ENCODE measurements around the gene C1orf122. TPM values are rescaled to one million over a fixed set of nuclear protein-coding genes. Genes with fewer than 3 reads are reported as not detected.

Gene C1orf122
- total RNA-seq, 2 donors from 2014 or later = 50.0 to 58.8 TPM

DNA sequence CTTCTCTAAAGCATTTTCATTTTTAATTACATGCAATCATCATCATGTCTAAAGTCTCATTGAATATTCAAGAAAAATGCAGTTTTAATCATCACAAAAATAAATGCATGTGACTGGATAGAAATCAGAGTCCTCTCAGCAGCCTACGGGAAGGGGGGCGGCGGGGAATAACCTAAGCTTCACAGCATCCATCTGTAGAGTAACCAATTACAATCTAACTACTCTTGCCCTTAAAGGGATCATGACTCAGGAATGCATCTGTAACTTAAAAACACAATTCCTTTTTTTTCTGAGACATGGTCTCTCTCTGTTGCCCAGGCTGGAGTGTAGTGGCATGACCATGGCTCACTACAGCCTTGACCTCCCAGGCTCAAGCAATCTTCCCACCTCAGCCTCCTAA lies 29.2 kb downstream of the C1orf122 start:
- ATAC-seq = no peak
- no peak for DNase-seq
- intact Hi-C loops (cut with DNase I) = no loop called here

GRCh38 chr1:37839676-37840075 lies 32.1 kb downstream of the C1orf122 start:
- intact Hi-C loops (cut with DNase I) = no loop called here

GRCh38 chr1:37840711-37841110 lies 33.1 kb downstream of the C1orf122 start:
- no peak for ATAC-seq
- DNase-seq = no peak
- intact Hi-C loops (cut with DNase I) = no loop called here

More at GRCh38 chr1:37839676-37840075, 32.1 kb downstream of the C1orf122 start:
- no peak for DNase-seq
- no peak for ATAC-seq

GRCh38 chr1:37841652-37842051 lies 34.1 kb downstream of the C1orf122 start:
- DNase-seq (no peak), ATAC-seq (no peak)
- intact Hi-C loops (cut with DNase I) = no loop called here

- intact Hi-C loops (cut with DNase I) = no loop called here
- DNase-seq = no peak
- no peak for ATAC-seq
Measured at GRCh38 chr1:37844536-37844935, 36.9 kb downstream of the C1orf122 start.

DNA sequence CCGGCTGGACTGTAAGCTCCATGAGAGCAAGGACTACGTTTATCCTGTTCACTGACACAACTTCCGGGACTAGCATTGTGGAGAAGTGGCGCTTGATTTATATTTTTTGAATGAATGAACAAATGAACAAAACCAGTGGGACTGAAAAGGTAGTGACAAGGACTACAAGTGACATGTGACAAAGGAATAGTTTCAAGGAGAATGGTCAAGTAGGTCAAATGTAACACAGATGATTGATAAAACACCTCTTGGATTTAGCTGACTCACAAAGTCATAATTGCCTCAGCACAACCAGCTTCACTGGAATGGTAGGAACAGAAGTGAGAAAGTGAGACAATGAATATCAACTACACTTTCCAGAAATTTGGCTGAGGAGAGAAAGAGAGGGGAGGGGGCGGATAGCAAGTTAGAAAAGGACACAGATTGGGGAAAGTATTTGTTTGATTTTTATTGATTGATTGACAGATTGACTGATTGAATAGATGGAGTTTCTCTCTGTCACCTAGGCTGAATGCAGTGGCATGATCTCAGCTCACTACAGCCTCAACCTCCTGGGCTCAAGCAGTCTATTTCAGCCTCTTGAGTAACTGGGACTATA lies 37.6 kb downstream of the C1orf122 start:
- DNase-seq (no peak), ATAC-seq (no peak)
- intact Hi-C loops (cut with DNase I) = no loop called here

- no peak for DNase-seq
- no peak for ATAC-seq
- intact Hi-C loops (cut with DNase I) = no loop called here
Measured at GRCh38 chr1:37845786-37846185, 38.2 kb downstream of the C1orf122 start.

GRCh38 chr1:37846647-37847339 lies 39.2 kb downstream of the C1orf122 start:
- no peak for DNase-seq
- ATAC-seq = no peak
- intact Hi-C loops (cut with DNase I) = no loop called here

DNA sequence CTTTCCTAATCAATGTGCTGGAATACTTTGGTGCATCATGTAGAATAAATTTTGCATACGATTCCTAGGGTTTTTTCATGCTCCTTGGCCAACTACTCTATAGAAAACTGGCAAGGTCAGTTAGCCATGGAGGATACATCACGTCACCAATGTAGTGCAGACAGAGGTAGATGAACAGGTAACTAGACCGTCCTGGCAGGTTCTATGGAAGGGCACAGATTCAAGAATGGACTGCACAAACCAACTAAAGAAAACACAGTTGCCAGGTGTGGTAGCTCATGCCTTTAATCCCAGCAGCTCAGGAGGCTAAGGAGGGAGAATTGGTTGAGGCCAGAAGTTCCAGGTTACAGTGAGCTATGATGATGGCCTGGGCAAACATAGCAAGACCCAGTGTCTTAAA lies 41.9 kb downstream of the C1orf122 start:
- no peak for DNase-seq
- intact Hi-C loops (cut with DNase I) = no loop called here
- no peak for ATAC-seq

- no peak for ATAC-seq
- DNase-seq = no peak
- intact Hi-C loops (cut with DNase I) = no loop called here
Measured at GRCh38 chr1:37850352-37850955, 42.9 kb downstream of the C1orf122 start.

- ATAC-seq (no peak), DNase-seq (no peak)
- intact Hi-C loops (cut with DNase I) = no loop called here
Measured at GRCh38 chr1:37851262-37851661, 43.7 kb downstream of the C1orf122 start.

- intact Hi-C loops (cut with DNase I) = no loop called here
- DNase-seq (no peak), ATAC-seq (peak in 1 of 2 donors; percentile 29)
Measured at GRCh38 chr1:37851782-37852210, 44.2 kb downstream of the C1orf122 start.

DNA sequence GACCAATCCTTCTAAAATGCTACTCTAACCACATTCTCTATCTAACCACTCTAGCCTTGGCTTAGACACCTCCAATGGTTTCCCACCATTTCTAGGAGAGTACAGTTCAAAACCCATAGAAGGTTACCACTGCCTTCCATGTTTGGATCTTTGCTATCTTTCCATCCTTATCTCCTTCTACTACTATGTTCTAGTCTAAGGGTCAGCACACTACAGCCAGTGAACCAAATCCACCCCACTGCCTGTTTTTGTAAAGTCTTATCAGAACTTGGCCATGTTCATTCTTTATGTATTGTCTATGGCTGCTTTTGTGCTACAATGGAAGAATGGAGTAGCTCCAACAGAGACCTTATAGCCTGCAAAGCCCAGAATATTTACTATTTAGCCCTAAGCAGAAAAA lies 45.6 kb downstream of the C1orf122 start:
- intact Hi-C loops (cut with DNase I) = no loop called here
- ATAC-seq = no peak
- no peak for DNase-seq

DNA sequence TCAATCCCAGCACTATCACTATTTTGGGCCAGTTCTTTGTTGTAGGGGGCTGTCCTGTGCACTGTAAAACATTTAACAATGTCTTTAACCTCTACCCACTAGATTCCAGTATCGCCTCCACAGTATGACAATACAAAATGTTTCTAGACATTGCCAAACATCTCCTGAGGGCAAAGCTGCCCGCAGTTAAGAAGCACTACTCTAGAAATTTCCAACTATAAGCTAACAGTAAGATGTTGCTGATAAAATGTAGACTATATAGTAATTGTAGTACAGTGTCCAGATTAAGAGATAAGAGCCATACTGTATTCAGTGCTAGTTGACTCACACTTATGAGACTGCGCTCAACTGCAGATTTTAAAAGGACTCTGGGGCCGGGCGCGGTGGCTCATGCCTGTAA lies 46.8 kb downstream of the C1orf122 start:
- no peak for ATAC-seq
- intact Hi-C loops (cut with DNase I) = no loop called here
- DNase-seq = no peak

Other genes with a start within 250 kb of the C1orf122 start
- gene GNL2, start 211.9 kb upstream of the C1orf122 start, total RNA-seq = 10 to 100 TPM; 21.1 to 34.0 TPM
- gene RSPO1, start 172.9 kb upstream of the C1orf122 start, total RNA-seq = 1 to 10 TPM in 1 of 2 donors, under 1 TPM in 1; 0.68 to 1.4 TPM
- under 1 TPM; 0.24 to 0.88 TPM for gene CDCA8, start 115.3 kb upstream of the C1orf122 start, total RNA-seq
- under 1 TPM; 0.16 to 0.21 TPM for gene EPHA10, start 42.7 kb upstream of the C1orf122 start, total RNA-seq
- 1 to 10 TPM; 1.2 to 1.6 TPM for gene MANEAL, start 13.9 kb upstream of the C1orf122 start, total RNA-seq
- 1 to 10 TPM; 5.6 to 9.7 TPM for gene YRDC, start 418 bp downstream of the C1orf122 start, total RNA-seq
- 10 to 100 TPM; 14.9 to 15.5 TPM for gene MTF1, start 51.8 kb downstream of the C1orf122 start, total RNA-seq
- 10 to 100 TPM; 13.4 to 19.7 TPM for gene INPP5B, start 139.3 kb downstream of the C1orf122 start, total RNA-seq
- 10 to 100 TPM; 27.7 to 36.1 TPM for gene SF3A3, start 182.2 kb downstream of the C1orf122 start, total RNA-seq
- gene FHL3, start 197.7 kb downstream of the C1orf122 start, total RNA-seq = 10 to 100 TPM in 1 of 2 donors, 1 to 10 TPM in 1; 9.9 to 18.6 TPM
- gene UTP11, start 204.9 kb downstream of the C1orf122 start, total RNA-seq = 10 to 100 TPM; 24.7 to 37.8 TPM
- under 1 TPM in 1 of 2 donors, not detected in 1; 0.09 TPM for gene POU3F1, start 239.0 kb downstream of the C1orf122 start, total RNA-seq